Motor neuron (in vitro differentiated cells): ENCODE data around the gene CORO1C. TPM values are rescaled to one million over a fixed set of nuclear protein-coding genes. Genes with fewer than 3 reads are reported as not detected.

Source experiments
- ATAC-seq, 8 experiments: fragments of 200-7000 bp; cut with Tn5 transposase; replicated peaks in 6 of 8; 2 replicates each; pipeline ENCODE4 v1.8.0; 2021; ENCODE audit warnings: mild to moderate bottlenecking in 8 of 8, moderate library complexity in 8 of 8
- H3K27ac ChIP-seq, 2 donors: fragments of 250-450 bp; sonication (Bioruptor Pico); 2 replicates each; pipeline ENCODE4 v1.9.0; 2021; ENCODE audit warnings: antibody characterized with exemption in 2 of 2, mild to moderate bottlenecking in 2 of 2, moderate library complexity in 1 of 2
- H3K4me1 ChIP-seq, 2 donors: fragments of 250-450 bp; sonication (Bioruptor Pico); replicated peaks in 1 of 2; 2 replicates each; pipeline ENCODE4 v1.6.1; 2021; ENCODE audit warnings: antibody characterized with exemption in 2 of 2, mild to moderate bottlenecking in 2 of 2, moderate library complexity in 1 of 2
- H3K4me3 ChIP-seq, 5 donors: fragments of 250-450 bp; sonication (Bioruptor Pico); 2 replicates each; pipeline ENCODE4 v1.9.0; 2021; ENCODE audit warnings: antibody characterized with exemption in 5 of 5, mild to moderate bottlenecking in 5 of 5, moderate library complexity in 4 of 5
- WGBS, 10 experiments: fragments of 450-650 bp; shearing (Covaris generic); methylation state at CpG; one replicate each; pipeline ENCODE4 v1.0.0; 2022; 5-methylcytosine and 5-hydroxymethylcytosine counted together
- in situ Hi-C, 9 experiments: fragments of 400-800 bp; cut with MboI; loops; one replicate each; pipeline ENCODE4 v1.15.0; 2021; ENCODE audit warnings: low sequenced_read_pairs in 9 of 9, low pct_unique_long_range_greater_than_20kb in 2 of 9; ENCODE audit not compliant: unreplicated experiment in 9 of 9
- total RNA-seq, 8 experiments: library from RNA; unstranded; fragments of 300-600 nt; gene quantifications; 2 replicates each; pipeline versions ENCODE4 v1.2.3 to v1.2.4, GENCODE V29; 2022

Gene CORO1C
- total RNA-seq, 8 experiments from 2014 or later: 35.4 to 75.1 (median 50.2) TPM

GRCh38 chr12:108642899-108643654 is 88.2 kb downstream of the CORO1C start:
- WGBS, 10 experiments: 57 to 100% (median 80%) methylated on average over 1 of the region's 1 CpG; no CpG with 5 or more reads in 3 of the 10 experiments
- Histone ChIP-seq H3K27ac (no peak overlapping the region), H3K4me1 (peaks cover 10% of the 10 kb centered on the region in 2 donors), H3K4me3 (no peak overlapping the region)
- no peak for ATAC-seq
- in situ Hi-C loops: loop anchor here in 1 of 9 experiments (25.0 kb wide), 1 partner anchor 444 kb away; the partner anchor contains the start of genes ALKBH2 and UNG

- no peak for ATAC-seq
- Histone ChIP-seq H3K4me1 (peaks cover 17% of the 10 kb centered on the region in 2 donors), H3K27ac (no peak overlapping the region), H3K4me3 (no peak overlapping the region)
- in situ Hi-C loops: loop anchor here in 1 of 9 experiments (25.0 kb wide), 1 partner anchor 445 kb away; the partner anchor contains the start of genes ALKBH2 and UNG
- 67 to 96% (median 82%) methylated on average over 1 to 11 of the region's 16 CpGs; no CpG with 5 or more reads in 1 of the 10 experiments for WGBS, 10 experiments
Measured at GRCh38 chr12:108642269-108642870, 88.9 kb downstream of the CORO1C start.

- in situ Hi-C loops: loop anchor here in 1 of 9 experiments (25.0 kb wide), 1 partner anchor 446 kb away; the partner anchor contains the start of genes ALKBH2 and UNG
- WGBS, 10 experiments: 33 to 100% (median 77%) methylated on average over 1 to 5 of the region's 9 CpGs; no CpG with 5 or more reads in 3 of the 10 experiments
- Histone ChIP-seq H3K4me3 (no peak overlapping the region), H3K4me1 (peaks cover 23% of the 10 kb centered on the region in 2 donors), H3K27ac (no peak overlapping the region)
- ATAC-seq: peak in 1 of 8 experiments; percentile 9
Measured at GRCh38 chr12:108641446-108642268, 89.7 kb downstream of the CORO1C start.

GRCh38 chr12:108640802-108641445 is 90.4 kb downstream of the CORO1C start:
- ATAC-seq: peak in 3 of 8 experiments; percentile 13 to 47 (median 26)
- no peak overlapping the region for H3K27ac ChIP-seq
- peaks cover 23 to 24% of the 10 kb centered on the region in 2 donors for H3K4me1 ChIP-seq
- WGBS, 10 experiments: 60 to 100% (median 92%) methylated on average over 1 to 8 of the region's 10 CpGs
- in situ Hi-C loops: loop anchor here in 1 of 9 experiments (25.0 kb wide), 1 partner anchor 446 kb away; the partner anchor contains the start of genes ALKBH2 and UNG
- H3K4me3 ChIP-seq: no peak overlapping the region

- no peak for ATAC-seq
- Histone ChIP-seq H3K4me3 (no peak overlapping the region), H3K4me1 (peaks cover 26 to 28% of the 10 kb centered on the region in 2 donors), H3K27ac (peak overlapping the region; percentile 43 to 81)
- in situ Hi-C loops: loop anchor here in 1 of 9 experiments (25.0 kb wide), 1 partner anchor 448 kb away; the partner anchor contains the start of genes ALKBH2 and UNG
- 40 to 100% (median 75%) methylated on average over 1 to 9 of the region's 11 CpGs; no CpG with 5 or more reads in 2 of the 10 experiments for WGBS, 10 experiments
Measured at GRCh38 chr12:108638997-108639822, 92.1 kb downstream of the CORO1C start.

GRCh38 chr12:108638141-108638827 is 93.0 kb downstream of the CORO1C start:
- Histone ChIP-seq H3K27ac (peak overlapping the region; percentile 43 to 81), H3K4me3 (no peak overlapping the region), H3K4me1 (peaks cover 26 to 28% of the 10 kb centered on the region in 2 donors)
- ATAC-seq: peak in 6 of 8 experiments; percentile 7 to 84 (median 82)
- 4 to 66% (median 17%) methylated on average over 3 to 14 of the region's 18 CpGs; no CpG with 5 or more reads in 2 of the 10 experiments for WGBS, 10 experiments
- in situ Hi-C loops: loop anchor here in 1 of 9 experiments (25.0 kb wide), 1 partner anchor 449 kb away; the partner anchor contains the start of genes ALKBH2 and UNG

- peak in 5 of 8 experiments; percentile 5 to 12 (median 8) for ATAC-seq
- in situ Hi-C loops: loop anchor here in 1 of 9 experiments (25.0 kb wide), 1 partner anchor 450 kb away; the partner anchor contains the start of genes ALKBH2 and UNG
- 36 to 100% (median 55%) methylated on average over 1 to 7 of the region's 7 CpGs; no CpG with 5 or more reads in 2 of the 10 experiments for WGBS, 10 experiments
- Histone ChIP-seq H3K27ac (peak overlapping the region; percentile 43 to 81), H3K4me1 (peaks cover 26 to 28% of the 10 kb centered on the region in 2 donors), H3K4me3 (no peak overlapping the region)
Measured at GRCh38 chr12:108637222-108637971, 93.9 kb downstream of the CORO1C start.

- in situ Hi-C loops: loop anchor here in 1 of 9 experiments (25.0 kb wide), 1 partner anchor 451 kb away; the partner anchor contains the start of genes ALKBH2 and UNG
- Histone ChIP-seq H3K27ac (no peak overlapping the region), H3K4me1 (peaks cover 26 to 28% of the 10 kb centered on the region in 2 donors), H3K4me3 (no peak overlapping the region)
- 77 to 100% (median 94%) methylated on average over 1 to 6 of the region's 6 CpGs for WGBS, 10 experiments
- no peak for ATAC-seq
Measured at GRCh38 chr12:108635997-108636808, 95.1 kb downstream of the CORO1C start.

GRCh38 chr12:108635201-108635996 is 95.9 kb downstream of the CORO1C start:
- WGBS, 10 experiments: 13 to 80% (median 50%) methylated on average over 2 to 11 of the region's 15 CpGs; no CpG with 5 or more reads in 1 of the 10 experiments
- in situ Hi-C loops: loop anchor here in 1 of 9 experiments (25.0 kb wide), 1 partner anchor 452 kb away; the partner anchor contains the start of genes ALKBH2 and UNG
- Histone ChIP-seq H3K4me1 (peaks cover 26 to 28% of the 10 kb centered on the region in 2 donors), H3K27ac (no peak overlapping the region), H3K4me3 (no peak overlapping the region)
- ATAC-seq: no peak
